OCI-LY3 (cell line): ENCODE data around the gene TRIM58.

Source experiments
- H2AFZ ChIP-seq: fragments of 200-600, 300-600 bp; shearing (Covaris generic); 2 replicates; pipeline ENCODE4 v1.6.0; 2014; ENCODE audit warnings: antibody characterized with exemption, low read depth, low read length
- H3K27ac ChIP-seq: fragments of 200-600, 300-600 bp; sonication (generic); 2 replicates; pipeline ENCODE4 v1.5.1; 2014; ENCODE audit warnings: mild to moderate bottlenecking, low read length, moderate library complexity, mixed read lengths
- H3K27me3 ChIP-seq: fragments of 200-600, 300-600 bp; sonication (generic); 2 replicates; pipeline ENCODE4 v1.6.1; 2014; ENCODE audit warnings: low read depth, low read length, mixed read lengths
- H3K36me3 ChIP-seq: fragments of 200-600, 300-600 bp; sonication (generic); replicated peaks from 2 replicates; pipeline ENCODE3; 2014; ENCODE audit warnings: low read depth, low read length, mixed read lengths
- H3K4me1 ChIP-seq: fragments of 300-600, 200-600 bp; sonication (generic); 2 replicates; pipeline ENCODE4 v1.6.1; 2014; ENCODE audit warnings: low read length, mixed read lengths
- H3K4me2 ChIP-seq: fragments of 200-600, 300-600 bp; sonication (generic); 2 replicates; pipeline ENCODE4 v1.6.1; 2014; ENCODE audit warnings: low read length, mixed read lengths
- H3K4me3 ChIP-seq: fragments of 300-600, 200-600 bp; sonication (generic); 2 replicates; pipeline ENCODE4 v1.5.1; 2014; ENCODE audit warnings: antibody characterized with exemption, mild to moderate bottlenecking, low read length, moderate library complexity
- H3K79me2 ChIP-seq: fragments of 300-600, 200-600 bp; shearing (Covaris generic); 2 replicates; pipeline ENCODE4 v1.6.1; 2014; ENCODE audit warnings: mild to moderate bottlenecking, low read length, mixed read lengths
- H3K9ac ChIP-seq: fragments of 300-600, 200-600 bp; shearing (Covaris generic); 2 replicates; pipeline ENCODE4 v1.6.0; 2014; ENCODE audit warnings: mild to moderate bottlenecking, low read length, moderate library complexity
- H3K9me3 ChIP-seq: fragments of 200-600, 300-600 bp; shearing (Covaris generic); 2 replicates; pipeline ENCODE4 v1.6.1; 2014; ENCODE audit warnings: low read length, mixed read lengths; ENCODE audit not compliant: insufficient read depth
- H4K20me1 ChIP-seq: fragments of 200-600, 300-600 bp; sonication (generic); 2 replicates; pipeline ENCODE4 v1.6.1; 2016; ENCODE audit warnings: low read length, mixed read lengths; ENCODE audit not compliant: insufficient read depth
- CTCF ChIP-seq: fragments of 200-600, 300-600 bp; sonication (generic); IDR thresholded peaks from 2 replicates; pipeline ENCODE4 v1.5.1; 2014; ENCODE audit warnings: antibody characterized with exemption, low read length, low read depth
- EZH2phosphoT487 ChIP-seq: fragments of 200-600 bp; shearing (Covaris generic); IDR thresholded peaks from 2 replicates; pipeline ENCODE4 v1.6.1; 2018; ENCODE audit warnings: antibody characterized with exemption, mixed run types, low read depth

The TRIM58 gene

DNA sequence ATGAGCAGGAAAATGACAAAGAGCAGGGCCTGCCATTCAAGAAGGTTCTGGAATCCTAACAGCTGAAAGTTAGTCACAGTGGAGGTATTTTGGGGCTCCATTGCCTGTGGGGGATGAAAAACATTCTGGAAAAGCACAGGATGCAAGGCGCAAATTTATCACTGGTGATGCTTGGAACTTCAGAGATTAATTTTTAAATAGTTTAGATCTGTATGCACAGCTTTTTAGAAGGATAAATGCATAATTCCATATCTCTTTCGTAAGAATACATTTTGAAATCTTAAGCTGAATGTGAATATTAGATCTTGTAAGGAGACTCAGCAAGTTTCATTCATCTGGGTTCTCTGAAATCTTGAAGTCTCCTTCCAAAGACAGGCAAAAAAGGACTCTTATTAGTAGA is 15.2 kb upstream of the TRIM58 start, which contains the start of gene OR11L1:
Gene OR11L1, minus strand, starts transcription at position 101 of the 400 bp plus-strand sequence. Its CDS starts 0 bp downstream, at position 101.
- H3K4me2 ChIP-seq: no peak within 1 kb of the TSS
- H3K27me3 ChIP-seq: peaks cover 8% of the 10 kb centered on the region; the same call in 1 of the 2 replicates
- no peaks in the 10 kb centered on the region for H3K4me1 ChIP-seq
- no peak within 1 kb of the TSS for H2AFZ ChIP-seq
- H3K4me3 ChIP-seq: no peak within 1 kb of the TSS
- H3K27ac ChIP-seq: no peak within 1 kb of the TSS
- no peaks in the 10 kb centered on the region for H3K9me3 ChIP-seq
- no peak for TF ChIP-seq EZH2phosphoT487
- no peak for TF ChIP-seq CTCF
- no peak within 1 kb of the TSS for H3K9ac ChIP-seq
- no peaks in the 10 kb centered on the region for H3K79me2 ChIP-seq
- H3K36me3 ChIP-seq: no peaks in the 10 kb centered on the region
- no peaks in the 10 kb centered on the region for H4K20me1 ChIP-seq

- no peak overlapping the region for H3K4me2 ChIP-seq
- no peak overlapping the region for H3K27ac ChIP-seq
- H3K27me3 ChIP-seq: peaks cover 8% of the 10 kb centered on the region; the same call in 1 of the 2 replicates
- H3K4me3 ChIP-seq: no peak overlapping the region
- H4K20me1 ChIP-seq: no peaks in the 10 kb centered on the region
- no peak overlapping the region for H2AFZ ChIP-seq
- H3K79me2 ChIP-seq: no peaks in the 10 kb centered on the region
- no peak for TF ChIP-seq EZH2phosphoT487
- TF ChIP-seq CTCF: no peak
- H3K4me1 ChIP-seq: no peaks in the 10 kb centered on the region
- no peaks in the 10 kb centered on the region for H3K9me3 ChIP-seq
- H3K9ac ChIP-seq: no peak overlapping the region
- no peaks in the 10 kb centered on the region for H3K36me3 ChIP-seq
Observed at GRCh38 chr1:247843411-247843810, 13.6 kb upstream of the TRIM58 start.

GRCh38 chr1:247845011-247845692 is 11.8 kb upstream of the TRIM58 start:
- H3K9ac ChIP-seq: no peak overlapping the region
- H3K4me2 ChIP-seq: no peak overlapping the region
- H4K20me1 ChIP-seq: no peaks in the 10 kb centered on the region
- H3K27me3 ChIP-seq: peaks cover 8% of the 10 kb centered on the region; the same call in 1 of the 2 replicates
- H3K36me3 ChIP-seq: no peaks in the 10 kb centered on the region
- H3K9me3 ChIP-seq: no peaks in the 10 kb centered on the region
- no peaks in the 10 kb centered on the region for H3K79me2 ChIP-seq
- H2AFZ ChIP-seq: no peak overlapping the region
- TF ChIP-seq EZH2phosphoT487 (no peak), CTCF (no peak)
- no peak overlapping the region for H3K4me3 ChIP-seq
- H3K27ac ChIP-seq: no peak overlapping the region
- no peaks in the 10 kb centered on the region for H3K4me1 ChIP-seq

DNA sequence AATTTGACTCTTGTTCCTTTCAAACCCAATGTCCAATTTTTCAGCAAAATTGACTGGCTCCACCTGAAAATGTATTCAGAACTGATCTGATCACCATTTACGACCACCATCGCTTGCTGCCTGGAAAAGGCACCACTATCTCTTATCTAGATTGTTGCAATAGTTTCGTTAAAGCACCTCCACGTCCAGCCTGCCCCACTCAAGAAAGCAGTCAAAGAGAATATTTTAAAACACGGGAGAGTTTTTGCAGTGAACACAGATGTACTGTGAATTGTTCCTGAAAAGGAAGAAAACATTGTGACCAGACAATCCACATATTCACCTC is 11.3 kb upstream of the TRIM58 start:
- TF ChIP-seq EZH2phosphoT487 (no peak), CTCF (no peak)
- H3K9ac ChIP-seq: no peak overlapping the region

More for the DNA sequence above, 11.3 kb upstream of the TRIM58 start:
- Histone ChIP-seq H3K36me3 (no peaks in the 10 kb centered on the region), H3K27ac (no peak overlapping the region), H3K9me3 (no peaks in the 10 kb centered on the region), H4K20me1 (no peaks in the 10 kb centered on the region), H3K4me2 (no peak overlapping the region), H3K79me2 (no peaks in the 10 kb centered on the region), H2AFZ (no peak overlapping the region), H3K27me3 (peaks cover 8% of the 10 kb centered on the region; the same call in 1 of the 2 replicates), H3K4me1 (no peaks in the 10 kb centered on the region), H3K4me3 (no peak overlapping the region)
